GM21723 (cell line): ENCODE data around the gene NCL.

ENCODE experiments used
- ATAC-seq: cut with Tn5 transposase; IDR thresholded peaks from one replicate; pipeline ENCODE4 v1.9.1; 2021; ENCODE audit warnings: mild to moderate bottlenecking, moderate library complexity; ENCODE audit not compliant: unreplicated experiment

The NCL gene

GRCh38 chr2:231463698-231464575 lies at the start of gene NCL:
TSS of gene NCL (minus strand) at chr2:231464484. CDS start at chr2:231464353, 131 bp downstream.
- peak; percentile 88 for ATAC-seq

GRCh38 chr2:231513746-231514224 lies 49.5 kb upstream of the NCL start:
- ATAC-seq: no peak

- no peak for ATAC-seq
Observed at GRCh38 chr2:231512222-231512621, 47.9 kb upstream of the NCL start.

- ATAC-seq: no peak
Observed at GRCh38 chr2:231503766-231504165, 39.5 kb upstream of the NCL start.

- no peak for ATAC-seq
Observed at GRCh38 chr2:231502596-231502995, 38.3 kb upstream of the NCL start.

- no peak for ATAC-seq
Observed at GRCh38 chr2:231497651-231498050, 33.4 kb upstream of the NCL start.

- ATAC-seq: no peak
Observed at GRCh38 chr2:231494669-231495068, 30.4 kb upstream of the NCL start.

GRCh38 chr2:231490801-231491200 lies 26.5 kb upstream of the NCL start:
- ATAC-seq: no peak

GRCh38 chr2:231489990-231490389 lies 25.7 kb upstream of the NCL start:
- ATAC-seq: no peak

- no peak for ATAC-seq
Observed at GRCh38 chr2:231488331-231488730, 24.0 kb upstream of the NCL start.

GRCh38 chr2:231486851-231487596 lies 22.7 kb upstream of the NCL start:
- no peak for ATAC-seq

- peak; percentile 40 for ATAC-seq
Observed at GRCh38 chr2:231483398-231484329, 19.4 kb upstream of the NCL start.

GRCh38 chr2:231482806-231483391 lies 18.6 kb upstream of the NCL start:
- ATAC-seq: peak; percentile 80

GRCh38 chr2:231480781-231481180 lies 16.5 kb upstream of the NCL start:
- no peak for ATAC-seq

- no peak for ATAC-seq
Observed at GRCh38 chr2:231479455-231479854, 15.2 kb upstream of the NCL start.

- no peak for ATAC-seq
Observed at GRCh38 chr2:231476920-231477319, 12.6 kb upstream of the NCL start.

GRCh38 chr2:231475965-231476364 lies 11.7 kb upstream of the NCL start:
- no peak for ATAC-seq

GRCh38 chr2:231472816-231473215 lies 8.5 kb upstream of the NCL start:
- no peak for ATAC-seq

- no peak for ATAC-seq
Observed at GRCh38 chr2:231470246-231470900, 6.1 kb upstream of the NCL start.

GRCh38 chr2:231469583-231469950 lies 5.3 kb upstream of the NCL start:
- no peak for ATAC-seq
